HCT116 (cell line): ENCODE results near the gene UPB1. TPM values are rescaled to one million over a fixed set of nuclear protein-coding genes. Genes with fewer than 3 reads are reported as not detected.

ENCODE experiments used
- EZH2 ChIP-seq: fragments of 200-600 bp; sonication (generic); IDR thresholded peaks from 2 replicates; pipeline ENCODE4 v1.6.1; 2017; ENCODE audit warnings: antibody characterized with exemption, mixed run types
- total RNA-seq: library from RNA; stranded (reverse); gene quantifications from one replicate; pipeline ENCODE4 v1.2.1, GENCODE V29; 2021; ENCODE audit not compliant: unreplicated experiment

Gene UPB1
- total RNA-seq, 1 experiment from 2014 or later: 0.27 TPM

GRCh38 chr22:24576778-24577177 lies 81.6 kb downstream of the UPB1 start (continued):
- TF ChIP-seq EZH2: no peak

Other genes starting within 250 kb of the UPB1 start
- gene SPECC1L, start 224.5 kb upstream of the UPB1 start, total RNA-seq: 40.8 TPM
- gene ADORA2A, start 67.7 kb upstream of the UPB1 start, total RNA-seq: 3.6 TPM
- 48.7 TPM for gene GUCD1, start 59.8 kb downstream of the UPB1 start, total RNA-seq
- 144 TPM for gene SNRPD3, start 60.7 kb downstream of the UPB1 start, total RNA-seq
- gene LRRC75B, start 97.7 kb downstream of the UPB1 start, total RNA-seq: 7.9 TPM
- gene GGT1, start 107.9 kb downstream of the UPB1 start, total RNA-seq: 14.0 TPM